PC-3 (cell line): ENCODE measurements around the gene SP100. TPM values are rescaled to one million over a fixed set of nuclear protein-coding genes. Genes with fewer than 3 reads are reported as not detected.

ENCODE experiments used
- ATAC-seq: fragments of 200-7000 bp; cut with Tn5 transposase; 2 replicates; pipeline ENCODE4 v1.9.1; 2020; ENCODE audit warnings: mild to moderate bottlenecking, moderate library complexity
- BruUV-seq: library from RNA; stranded (reverse); fragments of 400-500 nt; replicated peaks from 2 replicates; lab custom pipeline; 2021; lab: Mats Ljungman, UMichigan
- CTCF ChIA-PET: fragments of 300-600 bp; sonication (Branson Sonifier 250); formaldehyde crosslinking; loops from one replicate; lab custom pipeline; 2022; ENCODE audit warnings: antibody characterized with exemption; lab: Charles Lee
- POLR2A ChIA-PET: fragments of 300-600 bp; sonication (Branson Sonifier 250); formaldehyde crosslinking; loops from one replicate; lab custom pipeline; 2022; ENCODE audit warnings: antibody characterized with exemption; ENCODE audit not compliant: unreplicated experiment; lab: Charles Lee
- DNase-seq: peaks from one replicate; pipeline ENCODE4 v3.0.0-alpha.2; 2015
- H2AFZ ChIP-seq: fragments of 300-600 bp; sonication (generic); 2 replicates; pipeline ENCODE4 v1.6.0; 2016; ENCODE audit warnings: antibody characterized with exemption, low read length
- H3F3A ChIP-seq: fragments of 300-600 bp; sonication (generic); one replicate; pipeline ENCODE4 v1.6.0; 2017; ENCODE audit warnings: antibody characterized with exemption, low read length, control low read depth, mild to moderate bottlenecking; ENCODE audit not compliant: unreplicated experiment
- H3K27ac ChIP-seq: fragments of 300-600 bp; sonication (generic); 2 replicates; pipeline ENCODE4 v1.5.1; 2016; ENCODE audit warnings: mild to moderate bottlenecking, low read length
- H3K27me3 ChIP-seq: fragments of 300-600 bp; sonication (generic); 2 replicates; pipeline ENCODE4 v1.6.1; 2016; ENCODE audit warnings: low read length, mixed read lengths
- H3K36me3 ChIP-seq: fragments of 300-600 bp; sonication (generic); 2 replicates; pipeline ENCODE4 v1.6.1; 2016; ENCODE audit warnings: low read depth, mixed run types, low read length, mixed read lengths
- H3K4me1 ChIP-seq: fragments of 300-600 bp; sonication (generic); 2 replicates; pipeline ENCODE4 v1.5.1; 2016; ENCODE audit warnings: low read length; ENCODE audit not compliant: insufficient read depth
- H3K4me2 ChIP-seq: fragments of 300-600 bp; sonication (generic); 2 replicates; pipeline ENCODE4 v1.6.0; 2016; ENCODE audit warnings: low read length
- H3K4me3 ChIP-seq: fragments of 300-600 bp; sonication (generic); 2 replicates; pipeline ENCODE4 v1.5.1; 2016; ENCODE audit warnings: mild to moderate bottlenecking, low read length, mixed read lengths
- H3K79me2 ChIP-seq: fragments of 300-600 bp; sonication (generic); 2 replicates; pipeline ENCODE4 v1.6.1; 2017; ENCODE audit warnings: low read length, mixed read lengths
- H3K9ac ChIP-seq: fragments of 300-600 bp; sonication (generic); 2 replicates; pipeline ENCODE4 v1.6.0; 2016; ENCODE audit warnings: mild to moderate bottlenecking, low read length
- H3K9me2 ChIP-seq: fragments of 300-600 bp; sonication (generic); replicated peaks from 2 replicates; pipeline ENCODE4 v1.6.1; 2016; ENCODE audit warnings: mixed run types, low read length, mixed read lengths
- H3K9me3 ChIP-seq: fragments of 300-600 bp; sonication (generic); 2 replicates; pipeline ENCODE4 v1.6.1; 2016; ENCODE audit warnings: low read length, mixed read lengths
- H4K20me1 ChIP-seq: fragments of 300-600 bp; sonication (generic); 2 replicates; pipeline ENCODE4 v1.6.1; 2016; ENCODE audit warnings: low read length, mixed read lengths
- CTCF ChIP-seq: fragments of 300-600 bp; sonication (generic); conservative IDR thresholded peaks from 2 replicates; pipeline ENCODE4 v1.5.1; 2017; ENCODE audit warnings: antibody characterized with exemption, low read depth, mild to moderate bottlenecking, low read length
- EZH2 ChIP-seq: fragments of 300-600 bp; sonication (generic); IDR thresholded peaks from one replicate; pipeline ENCODE4 v1.6.1; 2017; ENCODE audit warnings: antibody characterized with exemption, mild to moderate bottlenecking, low read length; ENCODE audit not compliant: unreplicated experiment
- EZH2phosphoT487 ChIP-seq: fragments of 300-600 bp; sonication (generic); IDR thresholded peaks from 2 replicates; pipeline ENCODE4 v1.6.1; 2018; ENCODE audit warnings: mild to moderate bottlenecking, antibody characterized with exemption, low read length, borderline replicate concordance
- intact Hi-C: fragments of 100-400 bp; cut with micrococcal nuclease; formaldehyde crosslinking; loops from 2 replicates; pipeline ENCODE4 v1.9.0; 2023
- total RNA-seq: library from RNA; depleted of rRNA; stranded (reverse); fragments of >200 nt; gene quantifications from 2 replicates; pipeline ENCODE4 v1.2.3, GENCODE V29; 2014

Gene SP100
- total RNA-seq, 1 experiment from 2014 or later, result 49.8 TPM

DNA sequence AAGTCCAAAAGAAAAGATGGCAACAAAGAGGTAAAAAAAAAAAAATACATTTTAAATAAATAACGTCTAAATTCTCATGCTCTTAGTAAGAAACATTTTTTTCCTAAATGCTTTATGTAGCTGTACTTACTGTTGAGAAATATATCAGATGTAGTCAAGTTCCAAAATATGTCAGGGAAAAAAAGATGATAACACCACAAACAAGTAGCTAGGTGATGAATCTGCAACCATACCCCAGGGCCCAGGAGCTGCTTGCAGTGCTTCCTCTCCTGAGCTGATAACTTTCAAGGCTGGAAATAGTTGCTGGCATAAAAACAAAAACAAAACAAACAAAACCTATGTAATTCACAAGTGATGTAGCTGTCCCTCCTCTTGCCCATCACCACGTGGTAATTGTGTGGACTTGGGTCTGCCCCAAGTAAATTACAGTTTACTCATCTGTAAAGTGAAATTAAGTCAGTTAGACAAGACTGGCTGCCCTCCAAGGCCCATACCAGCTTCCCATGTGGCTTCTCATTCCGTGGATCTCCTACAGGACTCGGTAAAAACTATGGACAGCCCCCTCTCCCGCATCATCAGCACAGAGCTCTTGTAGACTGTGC, 82.6 kb downstream of the SP100 start:
- ChIA-PET CTCF (interaction anchor here (0.6 kb wide), 1 partner anchor 108 kb away, joined by 3 read pairs; no protein-coding TSS in a partner anchor), POLR2A (no interaction called here)

DNA sequence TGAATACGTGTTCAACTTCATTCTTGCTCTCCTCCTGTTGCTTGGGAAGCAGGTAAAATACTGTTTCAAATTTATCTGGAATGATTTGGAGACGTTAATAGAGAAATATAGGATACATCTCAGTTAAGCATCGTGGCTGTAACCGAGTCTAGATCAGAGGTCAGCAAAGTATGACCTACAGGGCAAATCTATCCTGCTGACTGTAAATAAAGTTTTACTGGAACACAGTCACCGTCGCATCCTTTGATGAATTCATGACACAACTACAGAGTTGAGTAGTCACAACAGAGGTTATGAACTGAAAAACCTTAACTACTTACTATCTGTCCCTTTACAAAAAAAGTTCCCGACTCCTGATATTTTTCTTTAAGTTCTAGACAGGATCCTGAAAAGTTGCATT, 86.6 kb downstream of the SP100 start:
- Histone ChIP-seq H3K9ac (no peak overlapping the region), H3K4me3 (no peak overlapping the region), H3K27me3 (no peaks in the 10 kb centered on the region), H3K4me1 (no peaks in the 10 kb centered on the region), H3K27ac (no peak overlapping the region), H3K79me2 (no peaks in the 10 kb centered on the region), H3K36me3 (no peaks in the 10 kb centered on the region), H2AFZ (no peak overlapping the region), H3K9me2 (no peaks in the 10 kb centered on the region), H3F3A (no peaks in the 10 kb centered on the region), H4K20me1 (no peaks in the 10 kb centered on the region), H3K9me3 (no peaks in the 10 kb centered on the region), H3K4me2 (no peak overlapping the region)
- POLR2A ChIA-PET, result no interaction called here
- CTCF ChIA-PET, result no interaction called here
- DNase-seq (no peak), ATAC-seq (no peak)
- intact Hi-C loops, result no loop called here
- no peak for TF ChIP-seq EZH2phosphoT487
- no peak for TF ChIP-seq CTCF
- TF ChIP-seq EZH2, result no peak
- no TSS peak for BruUV-seq

More for the DNA sequence above, 82.6 kb downstream of the SP100 start:
- Histone ChIP-seq H4K20me1 (no peaks in the 10 kb centered on the region), H3K27ac (no peak overlapping the region), H3K4me3 (no peak overlapping the region), H2AFZ (no peak overlapping the region), H3K4me1 (no peaks in the 10 kb centered on the region), H3K79me2 (no peaks in the 10 kb centered on the region), H3K27me3 (no peaks in the 10 kb centered on the region), H3K9me2 (no peaks in the 10 kb centered on the region), H3K36me3 (no peaks in the 10 kb centered on the region), H3F3A (no peaks in the 10 kb centered on the region), H3K4me2 (no peak overlapping the region), H3K9me3 (no peaks in the 10 kb centered on the region), H3K9ac (no peak overlapping the region)
- TF ChIP-seq EZH2phosphoT487, result no peak
- no peak for TF ChIP-seq EZH2
- TF ChIP-seq CTCF, result no peak
- intact Hi-C loops, result no loop called here
- ATAC-seq (no peak), DNase-seq (no peak)
- BruUV-seq, result no TSS peak

DNA sequence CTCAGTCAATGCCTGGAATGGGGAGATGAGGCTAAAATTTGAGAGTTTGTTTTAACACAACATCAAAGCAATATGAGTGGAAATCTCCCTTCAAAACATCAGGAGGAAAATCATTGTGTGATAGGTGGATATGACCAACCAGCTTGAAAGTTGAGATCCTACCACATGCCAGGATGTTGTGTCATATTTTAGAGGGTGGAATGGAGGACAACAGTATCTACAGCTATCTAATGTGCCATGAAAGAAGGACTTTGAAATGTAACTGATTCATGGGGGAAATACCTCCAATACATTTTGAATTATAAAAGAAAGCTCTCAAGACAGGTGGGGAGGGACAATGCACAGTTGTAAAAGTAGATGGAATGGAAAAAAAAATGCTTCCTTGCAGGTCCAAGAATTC, 87.8 kb downstream of the SP100 start:
- H3K9ac ChIP-seq, result no peak overlapping the region
- no peaks in the 10 kb centered on the region for H3K27me3 ChIP-seq
- no peaks in the 10 kb centered on the region for H3K9me3 ChIP-seq
- no TSS peak for BruUV-seq
- H3K36me3 ChIP-seq, result no peaks in the 10 kb centered on the region
- ATAC-seq (no peak), DNase-seq (no peak)
- ChIA-PET CTCF (no interaction called here), POLR2A (no interaction called here)
- H3K27ac ChIP-seq, result no peak overlapping the region
- no peaks in the 10 kb centered on the region for H3K79me2 ChIP-seq
- H3K4me2 ChIP-seq, result no peak overlapping the region
- intact Hi-C loops, result no loop called here
- no peak overlapping the region for H3K4me3 ChIP-seq
- H3K4me1 ChIP-seq, result no peaks in the 10 kb centered on the region
- H2AFZ ChIP-seq, result no peak overlapping the region
- no peaks in the 10 kb centered on the region for H3F3A ChIP-seq
- H3K9me2 ChIP-seq, result no peaks in the 10 kb centered on the region
- TF ChIP-seq EZH2 (no peak), EZH2phosphoT487 (no peak), CTCF (no peak)
- no peaks in the 10 kb centered on the region for H4K20me1 ChIP-seq
